SK-N-MC (cell line): Measurements from ENCODE around the gene TSPAN5.

Experiments
- DNase-seq: peaks from one replicate; pipeline ENCODE4 v3.0.0-alpha.2; 2011; ENCODE audit warnings: low read depth, low spot score
- H3K27ac ChIP-seq: fragments of 200-600 bp; sonication (generic); 2 replicates; pipeline ENCODE4 v1.5.1; 2016; ENCODE audit warnings: mixed run types
- H3K36me3 ChIP-seq: fragments of 200-600 bp; sonication (generic); 2 replicates; pipeline ENCODE4 v1.6.1; 2017; ENCODE audit warnings: antibody characterized with exemption, low read length, mixed read lengths; ENCODE audit not compliant: insufficient read depth
- H3K4me3 ChIP-seq: fragments of 200-600 bp; sonication (generic); 2 replicates; pipeline ENCODE4 v1.5.1; 2016
- H3K9ac ChIP-seq: fragments of 200-600 bp; sonication (generic); 2 replicates; pipeline ENCODE4 v1.8.0; 2017; ENCODE audit warnings: mixed run types, mixed read lengths; ENCODE audit not compliant: insufficient read length
- H3K9me3 ChIP-seq: fragments of 200-600 bp; sonication (generic); 2 replicates; pipeline ENCODE4 v1.6.1; 2017; ENCODE audit warnings: low read depth, mild to moderate bottlenecking, antibody characterized with exemption, low read length, moderate library complexity, mixed read lengths
- EZH2 ChIP-seq: fragments of 200-600 bp; sonication (generic); IDR thresholded peaks from one replicate; pipeline ENCODE4 v1.6.1; 2017; ENCODE audit warnings: antibody characterized with exemption
- FOXP2 ChIP-seq: optimal IDR thresholded peaks from 2 replicates; pipeline ENCODE3; 2011; ENCODE audit warnings: mild to moderate bottlenecking, moderate library complexity; ENCODE audit not compliant: insufficient read depth; ENCODE audit errors: extremely low read length, control extremely low read depth
- POLR2AphosphoS5 ChIP-seq: IDR thresholded peaks from 2 replicates; pipeline ENCODE4 v1.6.1; 2012; ENCODE audit warnings: mild to moderate bottlenecking, low read depth, low read length, borderline replicate concordance

The TSPAN5 gene

DNA sequence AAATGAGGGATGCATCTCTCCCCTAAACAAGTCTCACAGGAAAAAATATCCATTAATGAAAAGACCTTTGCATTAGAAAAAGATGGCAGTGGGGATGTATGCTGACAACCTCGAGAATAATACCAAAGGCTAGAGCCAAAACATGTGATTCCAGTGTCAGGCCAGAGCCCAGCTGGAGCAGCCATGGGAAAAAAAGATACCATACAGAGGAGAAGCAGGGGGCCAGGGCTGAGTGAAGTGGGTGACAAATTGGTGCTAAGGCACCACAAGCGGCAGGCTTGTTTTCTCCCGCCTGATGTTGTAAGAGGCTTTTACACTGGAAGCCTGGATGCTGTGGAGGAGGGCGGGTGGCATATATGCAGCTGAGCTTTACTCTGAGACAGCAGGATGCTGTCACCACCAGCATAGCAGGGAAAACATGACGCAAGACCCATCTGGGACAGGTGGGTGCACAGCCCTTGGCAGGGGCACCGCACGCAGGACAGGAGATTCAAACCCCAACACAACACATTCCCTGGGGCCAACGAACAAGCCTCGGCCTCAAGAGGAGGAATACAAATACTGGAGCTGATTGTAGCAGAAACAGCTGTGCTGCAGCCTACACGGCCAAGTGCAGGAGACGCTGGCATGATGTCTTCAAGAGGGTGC, 91.9 kb downstream of the TSPAN5 start:
- TF ChIP-seq EZH2 (no peak), POLR2AphosphoS5 (no peak), FOXP2 (no peak)
- no peak overlapping the region for H3K27ac ChIP-seq
- no peaks in the 10 kb centered on the region for H3K36me3 ChIP-seq
- no peaks in the 10 kb centered on the region for H3K9me3 ChIP-seq
- no peak overlapping the region for H3K9ac ChIP-seq
- DNase-seq, result no peak
- no peak overlapping the region for H3K4me3 ChIP-seq

DNA sequence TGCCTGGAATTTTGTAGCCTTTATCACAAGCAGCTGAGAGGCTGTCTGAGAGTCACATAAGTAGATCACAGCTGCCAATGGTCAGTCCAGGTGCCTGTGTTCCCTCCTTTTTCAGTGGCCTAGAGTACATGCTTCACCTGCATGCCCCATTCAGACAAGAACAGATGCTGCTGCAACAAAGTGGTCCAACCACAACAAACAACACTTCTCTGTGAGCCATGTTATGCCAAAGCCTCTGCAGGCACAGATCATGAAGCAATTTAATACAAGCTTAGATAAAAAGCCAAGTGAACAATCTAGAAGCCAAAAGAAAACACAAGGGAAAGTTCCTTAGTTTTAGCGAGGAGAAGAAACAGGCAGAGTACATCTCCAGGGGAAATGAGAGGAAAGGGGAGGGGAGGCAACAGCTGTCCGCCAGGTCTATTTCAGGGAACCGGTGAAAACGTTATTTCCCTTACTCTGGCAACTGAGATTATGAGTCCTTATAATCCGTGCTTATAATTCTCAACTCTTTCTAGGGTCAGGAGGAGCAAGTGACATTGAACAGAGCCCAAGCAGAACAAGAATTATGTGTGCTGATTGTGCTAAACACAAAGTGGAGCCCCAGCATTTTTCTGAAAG, 92.6 kb downstream of the TSPAN5 start:
- no peak overlapping the region for H3K27ac ChIP-seq
- TF ChIP-seq POLR2AphosphoS5 (no peak), EZH2 (no peak), FOXP2 (no peak)
- no peaks in the 10 kb centered on the region for H3K36me3 ChIP-seq
- no peak for DNase-seq
- no peak overlapping the region for H3K9ac ChIP-seq
- H3K9me3 ChIP-seq, result no peaks in the 10 kb centered on the region
- no peak overlapping the region for H3K4me3 ChIP-seq

DNA sequence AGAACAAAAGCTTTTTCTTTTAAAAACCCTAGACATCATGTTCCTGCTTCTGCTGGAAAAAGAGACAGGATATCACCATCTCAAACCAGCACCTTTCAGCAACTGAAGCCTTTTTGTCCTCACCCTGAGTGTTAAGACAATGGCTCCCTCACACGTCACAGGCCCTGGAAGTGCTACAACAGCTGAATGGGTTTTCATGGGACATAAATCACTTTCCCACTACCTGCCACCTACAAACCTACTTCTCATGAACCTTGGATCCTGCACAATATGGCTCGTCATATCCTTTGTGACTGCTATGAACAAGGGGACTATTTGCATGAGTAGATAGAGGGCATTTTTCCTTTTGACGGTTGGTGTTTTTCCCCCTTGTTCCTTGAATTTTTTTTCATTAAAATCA, 93.6 kb downstream of the TSPAN5 start:
- H3K9me3 ChIP-seq, result no peaks in the 10 kb centered on the region
- no peak for DNase-seq
- no peak overlapping the region for H3K4me3 ChIP-seq
- TF ChIP-seq FOXP2, result no peak
- no peak for TF ChIP-seq POLR2AphosphoS5
- H3K9ac ChIP-seq, result no peak overlapping the region
- no peaks in the 10 kb centered on the region for H3K36me3 ChIP-seq
- no peak overlapping the region for H3K27ac ChIP-seq

DNA sequence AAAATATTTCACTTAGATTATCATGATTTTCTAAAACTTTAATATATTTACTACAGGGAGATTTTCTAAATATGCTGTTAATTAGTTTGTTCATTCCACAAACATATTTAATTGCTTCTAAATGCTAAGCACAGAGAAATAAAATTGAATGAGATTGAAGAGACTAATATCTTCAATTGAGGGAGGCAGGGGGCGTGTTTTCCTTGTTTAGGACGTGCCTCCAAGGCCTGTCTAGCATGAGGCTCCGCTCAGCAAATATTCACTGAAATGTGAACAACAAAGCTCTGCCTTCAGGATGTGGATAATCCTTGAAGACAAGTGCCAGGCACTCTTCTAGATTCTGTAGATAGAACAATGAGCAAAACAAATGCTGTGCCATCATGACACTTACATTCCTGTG, 98.1 kb downstream of the TSPAN5 start:
- H3K9ac ChIP-seq, result no peak overlapping the region
- H3K9me3 ChIP-seq, result no peaks in the 10 kb centered on the region
- DNase-seq, result no peak
- TF ChIP-seq FOXP2, result no peak
- no peak for TF ChIP-seq POLR2AphosphoS5
- no peak for TF ChIP-seq EZH2
- H3K27ac ChIP-seq, result no peak overlapping the region
- no peaks in the 10 kb centered on the region for H3K36me3 ChIP-seq
- no peak overlapping the region for H3K4me3 ChIP-seq

DNA sequence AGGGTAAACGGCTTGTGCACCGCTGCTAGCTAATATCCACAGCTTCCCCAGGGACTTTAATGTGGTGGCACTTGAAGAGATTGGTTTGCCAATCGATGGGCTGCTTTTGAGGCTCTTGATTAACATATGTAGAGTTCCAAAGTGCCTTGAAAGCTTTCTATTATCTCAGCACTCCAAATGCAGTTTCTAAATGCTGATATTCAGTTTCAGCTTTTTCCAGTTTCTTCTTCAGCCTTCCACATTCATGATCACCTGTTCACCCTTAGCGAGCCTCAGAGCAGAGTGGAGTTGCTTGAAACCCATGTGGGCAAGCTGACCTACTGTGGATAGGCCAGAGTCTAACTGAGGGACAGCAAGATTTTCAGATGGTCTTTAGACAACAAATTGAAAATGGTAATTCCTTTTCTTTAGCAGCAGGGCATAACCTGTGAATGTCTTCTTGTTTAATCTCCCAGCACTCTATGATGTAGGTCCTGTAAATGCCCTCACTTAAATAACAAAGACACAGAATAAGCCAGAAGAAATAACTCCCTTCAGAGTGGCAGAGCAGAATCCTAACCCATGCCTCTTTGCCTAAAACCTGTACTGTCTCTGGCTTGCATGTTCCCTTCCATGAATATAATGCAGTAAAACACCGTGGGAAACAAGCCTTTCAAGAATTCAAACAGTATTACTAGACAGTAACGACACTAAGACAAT, 99.8 kb downstream of the TSPAN5 start:
- Histone ChIP-seq H3K36me3 (no peaks in the 10 kb centered on the region), H3K4me3 (peak overlapping the region; percentile 20; the same call in 1 of the 2 replicates), H3K9me3 (no peaks in the 10 kb centered on the region), H3K27ac (peak overlapping the region; percentile 74), H3K9ac (no peak overlapping the region)
- TF ChIP-seq FOXP2 (no peak), EZH2 (no peak), POLR2AphosphoS5 (no peak)
- DNase-seq, result no peak

DNA sequence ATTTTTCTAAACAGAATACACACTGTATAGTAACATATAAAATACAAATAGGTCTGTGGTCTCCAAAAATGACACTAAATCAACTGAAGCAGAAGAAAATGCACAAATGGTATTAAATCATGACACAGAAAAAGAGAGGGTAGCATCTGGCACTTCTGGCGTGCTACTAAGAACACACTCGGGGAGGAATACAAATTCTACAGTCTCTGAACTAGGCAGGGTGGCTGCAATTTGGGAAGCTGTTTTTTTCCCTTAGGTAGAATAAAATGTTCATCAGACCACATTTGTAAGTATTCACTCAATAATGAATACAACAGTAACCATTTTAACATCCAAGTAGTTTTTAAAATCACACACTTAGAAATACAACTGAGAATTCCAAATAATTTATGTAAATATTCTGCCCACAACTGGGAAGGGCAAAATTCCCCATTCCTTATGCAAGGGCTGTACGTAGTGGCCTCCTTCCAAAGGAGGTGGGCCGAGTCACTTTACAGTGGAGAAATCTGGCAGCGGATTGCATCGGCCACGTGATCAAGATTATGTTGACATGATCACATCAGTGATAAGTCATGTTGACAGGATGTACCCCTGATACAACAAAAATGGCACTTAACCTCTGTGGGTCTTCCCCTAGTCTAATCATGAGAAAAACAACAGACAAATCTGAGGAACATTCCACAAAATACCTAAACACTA, 101.1 kb downstream of the TSPAN5 start:
- DNase-seq, result no peak
- Histone ChIP-seq H3K36me3 (no peaks in the 10 kb centered on the region), H3K27ac (peak overlapping the region; percentile 74), H3K4me3 (peak overlapping the region; percentile 25), H3K9me3 (no peaks in the 10 kb centered on the region), H3K9ac (peak overlapping the region; percentile 30)
- no peak for TF ChIP-seq EZH2

DNA sequence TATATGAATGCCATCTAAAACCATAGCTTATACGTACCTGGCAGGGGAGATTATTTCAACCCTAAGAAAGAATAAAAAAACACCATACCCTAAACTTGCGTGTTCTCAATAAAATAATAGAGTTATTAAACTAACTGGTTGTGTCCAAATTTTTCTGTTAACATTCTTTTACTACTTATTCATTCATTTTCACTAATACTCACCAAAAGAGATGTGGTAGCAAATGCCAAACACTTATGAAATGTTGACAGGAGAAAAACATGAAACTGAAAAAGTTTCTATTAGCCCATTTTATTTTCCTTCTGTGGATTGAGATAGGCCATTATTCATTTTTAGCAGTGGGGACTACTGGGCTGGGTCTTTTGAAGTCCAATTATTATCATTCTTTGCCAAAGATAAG, 102.0 kb downstream of the TSPAN5 start:
- Histone ChIP-seq H3K9me3 (no peaks in the 10 kb centered on the region), H3K4me3 (no peak overlapping the region), H3K9ac (no peak overlapping the region), H3K36me3 (no peaks in the 10 kb centered on the region), H3K27ac (peak overlapping the region; percentile 74; the same call in 1 of the 2 replicates)
- TF ChIP-seq POLR2AphosphoS5 (no peak), EZH2 (no peak), FOXP2 (no peak)
- DNase-seq, result no peak

DNA sequence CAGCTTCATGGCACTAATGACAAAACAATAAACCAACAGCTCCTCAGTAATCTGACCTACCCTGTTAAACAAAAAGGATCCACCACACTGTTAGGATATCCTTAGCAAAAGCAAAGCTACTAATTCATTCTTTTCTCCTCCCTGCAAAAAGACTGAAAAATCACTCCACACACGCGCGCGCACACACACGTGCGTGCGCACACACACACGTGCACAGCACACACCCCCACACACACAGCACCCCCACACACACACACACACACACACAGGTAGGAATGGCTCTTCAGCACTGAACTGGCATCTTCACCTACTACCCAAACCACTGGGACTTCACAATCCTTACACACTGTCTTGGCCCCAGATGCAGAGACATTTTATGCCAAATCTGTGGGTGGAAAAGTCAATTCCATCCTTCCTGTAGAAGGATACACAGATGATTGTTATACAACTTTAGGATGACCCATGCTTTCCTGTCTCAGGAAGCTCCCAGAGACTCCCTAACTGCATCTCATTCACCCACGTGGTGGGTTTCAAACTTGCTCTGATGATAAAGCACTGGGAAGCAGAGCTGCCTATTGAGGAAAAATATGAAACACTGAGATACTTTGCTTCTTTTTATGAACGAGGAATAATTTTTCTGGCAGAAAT, 102.5 kb downstream of the TSPAN5 start:
- no peak for DNase-seq
- H3K27ac ChIP-seq, result no peak overlapping the region
- no peak overlapping the region for H3K9ac ChIP-seq
- no peak overlapping the region for H3K4me3 ChIP-seq
- no peaks in the 10 kb centered on the region for H3K36me3 ChIP-seq
- no peak for TF ChIP-seq FOXP2
- no peak for TF ChIP-seq POLR2AphosphoS5
- TF ChIP-seq EZH2, result no peak
- H3K9me3 ChIP-seq, result no peaks in the 10 kb centered on the region
